ENCODE measurements around the gene SNTN.

Gene SNTN

DNA sequence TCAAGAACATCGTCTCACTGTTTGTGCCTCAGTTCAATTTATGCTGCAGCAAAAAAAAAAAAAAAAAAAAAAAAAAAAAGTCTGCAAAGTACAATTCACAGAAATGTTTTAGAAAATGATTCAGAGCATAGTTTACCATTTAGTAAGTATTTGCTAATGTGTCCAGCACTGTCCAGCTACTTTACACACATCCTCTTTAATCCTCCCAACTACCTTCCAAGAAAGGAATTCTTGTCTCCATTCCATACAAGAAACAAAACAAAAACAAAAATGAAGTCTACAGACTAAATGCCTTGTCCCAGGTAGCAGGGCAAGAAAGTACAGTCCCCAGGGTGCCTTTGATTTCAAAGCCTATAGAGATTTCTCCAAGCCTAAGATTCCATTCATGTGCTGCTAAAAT, 38.9 kb upstream of the SNTN start:
- H3K9me3 ChIP-seq, result no peaks in the 10 kb centered on the region
- TF ChIP-seq, protein P1, sequence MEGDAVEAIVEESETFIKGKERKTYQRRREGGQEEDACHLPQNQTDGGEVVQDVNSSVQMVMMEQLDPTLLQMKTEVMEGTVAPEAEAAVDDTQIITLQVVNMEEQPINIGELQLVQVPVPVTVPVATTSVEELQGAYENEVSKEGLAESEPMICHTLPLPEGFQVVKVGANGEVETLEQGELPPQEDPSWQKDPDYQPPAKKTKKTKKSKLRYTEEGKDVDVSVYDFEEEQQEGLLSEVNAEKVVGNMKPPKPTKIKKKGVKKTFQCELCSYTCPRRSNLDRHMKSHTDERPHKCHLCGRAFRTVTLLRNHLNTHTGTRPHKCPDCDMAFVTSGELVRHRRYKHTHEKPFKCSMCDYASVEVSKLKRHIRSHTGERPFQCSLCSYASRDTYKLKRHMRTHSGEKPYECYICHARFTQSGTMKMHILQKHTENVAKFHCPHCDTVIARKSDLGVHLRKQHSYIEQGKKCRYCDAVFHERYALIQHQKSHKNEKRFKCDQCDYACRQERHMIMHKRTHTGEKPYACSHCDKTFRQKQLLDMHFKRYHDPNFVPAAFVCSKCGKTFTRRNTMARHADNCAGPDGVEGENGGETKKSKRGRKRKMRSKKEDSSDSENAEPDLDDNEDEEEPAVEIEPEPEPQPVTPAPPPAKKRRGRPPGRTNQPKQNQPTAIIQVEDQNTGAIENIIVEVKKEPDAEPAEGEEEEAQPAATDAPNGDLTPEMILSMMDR (IDR thresholded peaks at IDR 0.05), result no peak
- no peaks in the 10 kb centered on the region for H3K36me3 ChIP-seq
- H3K27me3 ChIP-seq, result no peaks in the 10 kb centered on the region
- no peak overlapping the region for H3K27ac ChIP-seq
- H3K4me3 ChIP-seq (ENCODE audit: low read depth in 1 of 2, low read length in 1 of 2), result no peak overlapping the region
- H3K4me1 ChIP-seq (ENCODE audit: control insufficient read depth in 1 of 2, insufficient read depth in 1 of 2, low read depth in 1 of 2, low read length in 1 of 2), result no peaks in the 10 kb centered on the region

DNA sequence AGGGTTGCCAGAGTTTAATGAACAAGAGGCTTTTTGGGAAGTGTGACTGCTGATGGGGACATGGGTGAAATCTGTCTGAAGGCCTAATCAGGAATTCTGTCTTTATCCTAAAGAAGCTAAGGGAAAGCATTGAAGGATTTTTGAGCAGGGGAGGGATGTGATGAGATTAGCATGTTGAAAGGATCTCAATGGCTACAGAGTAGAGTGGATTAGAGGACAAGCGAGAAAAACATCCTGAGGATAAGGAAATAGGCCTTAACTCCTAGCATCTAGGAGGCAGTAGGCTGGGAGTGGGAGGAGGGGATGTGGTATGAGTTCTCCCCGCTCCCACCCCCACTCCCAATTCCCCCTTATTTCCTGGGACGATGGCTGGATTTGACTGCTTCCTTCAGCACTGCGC, 35.1 kb upstream of the SNTN start:
- Histone ChIP-seq H3K36me3 (no peaks in the 10 kb centered on the region), H3K27me3 (no peaks in the 10 kb centered on the region), H3K27ac (no peak overlapping the region), H3K4me1 (ENCODE audit: control insufficient read depth in 1 of 2, insufficient read depth in 1 of 2, low read depth in 1 of 2, low read length in 1 of 2) (no peaks in the 10 kb centered on the region), H3K4me3 (ENCODE audit: low read depth in 1 of 2, low read length in 1 of 2) (no peak overlapping the region), H3K9me3 (no peaks in the 10 kb centered on the region)
- TF ChIP-seq, protein P1 (IDR thresholded peaks at IDR 0.05), result no peak

DNA sequence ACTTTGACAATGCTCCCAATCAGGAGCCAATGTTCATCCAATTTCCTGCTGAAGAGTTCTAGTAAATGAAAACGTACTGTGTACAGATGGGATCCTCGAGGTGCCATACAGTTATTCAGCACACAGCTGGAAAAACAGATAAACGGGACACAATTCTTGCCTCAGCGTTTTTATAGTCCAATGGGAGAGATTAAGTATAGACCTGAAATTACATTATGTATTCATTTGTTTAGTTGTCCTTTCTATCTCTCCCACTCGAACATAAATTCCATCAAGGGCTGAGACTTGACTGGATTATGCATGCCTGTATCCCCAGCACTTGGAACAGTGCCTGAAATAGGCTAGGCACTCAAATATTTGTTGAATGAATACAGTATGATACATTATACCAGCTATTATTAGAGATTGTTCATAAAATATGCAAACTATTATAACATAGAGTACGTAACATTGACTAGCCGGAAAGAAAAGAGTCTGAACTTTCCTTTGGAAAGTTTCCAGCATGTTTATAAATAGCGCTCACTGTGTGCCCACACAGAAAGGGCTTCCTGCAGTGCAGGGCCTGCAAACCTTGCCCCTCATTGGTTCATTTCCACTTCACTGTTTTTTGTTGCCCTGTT, 27.4 kb upstream of the SNTN start:
- H3K4me1 ChIP-seq (ENCODE audit: control insufficient read depth in 1 of 2, insufficient read depth in 1 of 2, low read depth in 1 of 2, low read length in 1 of 2), result no peaks in the 10 kb centered on the region
- TF ChIP-seq, protein P1 (IDR thresholded peaks at IDR 0.05), result no peak
- no peak overlapping the region for H3K27ac ChIP-seq
- no peak overlapping the region for H3K4me3 ChIP-seq (ENCODE audit: low read depth in 1 of 2, low read length in 1 of 2)
- H3K27me3 ChIP-seq, result no peaks in the 10 kb centered on the region
- no peaks in the 10 kb centered on the region for H3K9me3 ChIP-seq
- no peaks in the 10 kb centered on the region for H3K36me3 ChIP-seq

DNA sequence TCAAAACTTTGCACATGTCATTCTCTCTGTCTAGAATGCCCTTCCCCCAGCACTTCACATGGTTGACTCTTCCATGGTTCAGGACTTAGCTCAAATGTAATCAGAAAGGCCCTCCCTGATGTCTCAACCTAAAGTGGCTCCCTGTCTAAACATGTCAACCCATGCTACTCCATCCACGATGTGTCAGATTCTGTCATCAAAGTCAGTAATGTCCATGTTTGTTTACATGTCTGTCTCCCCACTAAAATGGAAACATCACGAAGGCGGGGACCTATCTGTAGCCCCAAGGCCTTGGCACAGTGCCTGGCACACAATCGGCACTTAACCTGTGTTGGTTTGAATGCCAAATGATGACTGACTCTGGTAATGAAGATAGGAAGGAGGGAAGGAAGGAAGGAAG, 20.8 kb upstream of the SNTN start:
- Histone ChIP-seq H3K36me3 (no peaks in the 10 kb centered on the region), H3K27ac (no peak overlapping the region), H3K27me3 (no peaks in the 10 kb centered on the region), H3K4me1 (ENCODE audit: control insufficient read depth in 1 of 2, insufficient read depth in 1 of 2, low read depth in 1 of 2, low read length in 1 of 2) (no peaks in the 10 kb centered on the region), H3K9me3 (no peaks in the 10 kb centered on the region), H3K4me3 (ENCODE audit: low read depth in 1 of 2, low read length in 1 of 2) (no peak overlapping the region)
- TF ChIP-seq, protein P1 (IDR thresholded peaks at IDR 0.05), result no peak

DNA sequence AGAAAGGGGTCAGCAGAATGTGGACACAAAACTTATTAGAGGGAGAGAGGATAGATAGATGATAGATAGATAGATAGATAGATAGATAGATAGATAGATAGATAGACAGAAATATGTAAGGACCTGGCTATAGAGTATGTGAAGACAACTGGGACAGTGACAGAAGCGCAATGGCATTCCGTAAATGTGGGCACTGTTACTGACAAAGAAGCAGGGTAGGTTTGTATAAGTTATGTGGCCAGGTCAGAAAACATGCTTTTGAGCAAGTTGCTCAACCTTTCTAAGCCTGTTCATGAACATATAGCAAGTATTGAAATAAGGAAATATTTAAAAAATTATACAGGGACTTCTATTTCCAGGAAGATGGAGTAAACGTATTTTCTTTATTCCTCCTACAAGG, 17.3 kb upstream of the SNTN start:
- Histone ChIP-seq H3K27ac (no peak overlapping the region), H3K4me1 (ENCODE audit: control insufficient read depth in 1 of 2, insufficient read depth in 1 of 2, low read depth in 1 of 2, low read length in 1 of 2) (no peaks in the 10 kb centered on the region), H3K9me3 (no peaks in the 10 kb centered on the region), H3K4me3 (ENCODE audit: low read depth in 1 of 2, low read length in 1 of 2) (no peak overlapping the region), H3K36me3 (no peaks in the 10 kb centered on the region), H3K27me3 (no peaks in the 10 kb centered on the region)
- TF ChIP-seq, protein P1 (IDR thresholded peaks at IDR 0.05), result no peak

DNA sequence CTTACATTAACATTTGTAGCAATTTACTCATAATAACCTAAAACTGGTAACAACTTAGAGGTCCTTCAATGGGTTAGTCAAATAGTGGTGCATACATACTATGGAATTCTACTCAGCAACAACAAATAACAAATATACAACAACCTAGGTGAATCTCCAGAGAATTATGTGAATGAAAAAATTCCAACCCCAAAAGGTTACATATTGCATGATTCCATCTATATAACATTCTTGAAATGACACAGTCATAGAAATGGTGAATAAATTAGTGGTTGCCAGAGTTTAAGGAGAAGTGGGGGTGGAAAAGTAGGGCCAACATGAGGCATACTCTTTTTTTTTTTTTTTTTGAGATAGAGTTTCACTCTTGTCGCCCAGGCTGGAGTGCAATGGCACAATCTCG, 12.7 kb upstream of the SNTN start:
- Histone ChIP-seq H3K27me3 (no peaks in the 10 kb centered on the region), H3K9me3 (no peaks in the 10 kb centered on the region), H3K4me1 (ENCODE audit: control insufficient read depth in 1 of 2, insufficient read depth in 1 of 2, low read depth in 1 of 2, low read length in 1 of 2) (no peaks in the 10 kb centered on the region), H3K4me3 (ENCODE audit: low read depth in 1 of 2, low read length in 1 of 2) (no peak overlapping the region), H3K27ac (no peak overlapping the region), H3K36me3 (no peaks in the 10 kb centered on the region)
- TF ChIP-seq, protein P1 (IDR thresholded peaks at IDR 0.05), result no peak
